ENCODE data around the gene FRMD1. TPM values are rescaled to one million over a fixed set of nuclear protein-coding genes. Genes with fewer than 3 reads are reported as not detected.
"Not testable (repeated sequence)": the region's sequence is repeated elsewhere in the genome, so short reads cannot be mapped to it uniquely, and the experiment has no call there.

FRMD1 gene
- polyA plus RNA-seq, 1 donor = 25.1 TPM

GRCh38 chr6:168078175-168078942, 653 bp downstream of the FRMD1 start:
- no peak for DNase-seq

GRCh38 chr6:168077401-168077800, 1.6 kb downstream of the FRMD1 start:
- not testable (repeated sequence) for DNase-seq

GRCh38 chr6:168075787-168076202, 3.2 kb downstream of the FRMD1 start:
- no peak for DNase-seq

GRCh38 chr6:168075216-168075615, 3.8 kb downstream of the FRMD1 start:
- DNase-seq = no peak

GRCh38 chr6:168073937-168074730, 4.9 kb downstream of the FRMD1 start:
- DNase-seq = no peak

GRCh38 chr6:168072730-168073129, 6.3 kb downstream of the FRMD1 start:
- no peak for DNase-seq

GRCh38 chr6:168072261-168072660, 6.8 kb downstream of the FRMD1 start:
- no peak for DNase-seq

GRCh38 chr6:168071620-168072019, 7.4 kb downstream of the FRMD1 start:
- DNase-seq = no peak

- no peak for DNase-seq
Observed at GRCh38 chr6:168070804-168071203, 8.2 kb downstream of the FRMD1 start.

GRCh38 chr6:168067081-168067759, 11.8 kb downstream of the FRMD1 start:
- DNase-seq = no peak

- no peak for DNase-seq
Observed at GRCh38 chr6:168064226-168064807, 14.7 kb downstream of the FRMD1 start.

GRCh38 chr6:168063431-168063830, 15.6 kb downstream of the FRMD1 start:
- no peak for DNase-seq

- no peak for DNase-seq
Observed at GRCh38 chr6:168062346-168063289, 16.4 kb downstream of the FRMD1 start.

GRCh38 chr6:168061269-168062210, 17.5 kb downstream of the FRMD1 start:
- DNase-seq = no peak

- peak; percentile 57 for DNase-seq
Observed at GRCh38 chr6:168060521-168060931, 18.5 kb downstream of the FRMD1 start.

- no peak for DNase-seq
Observed at GRCh38 chr6:168058691-168059551, 20.1 kb downstream of the FRMD1 start.

- DNase-seq = no peak
Observed at GRCh38 chr6:168057836-168058235, 21.2 kb downstream of the FRMD1 start.

- DNase-seq = no peak
Observed at GRCh38 chr6:168056892-168057527, 22.0 kb downstream of the FRMD1 start.
